ENCODE results near the gene ODAD4. TPM values are rescaled to one million over a fixed set of nuclear protein-coding genes. Genes with fewer than 3 reads are reported as not detected.

ODAD4 gene
- total RNA-seq, 1 experiment from 2014 or later = 0.15 TPM

DNA sequence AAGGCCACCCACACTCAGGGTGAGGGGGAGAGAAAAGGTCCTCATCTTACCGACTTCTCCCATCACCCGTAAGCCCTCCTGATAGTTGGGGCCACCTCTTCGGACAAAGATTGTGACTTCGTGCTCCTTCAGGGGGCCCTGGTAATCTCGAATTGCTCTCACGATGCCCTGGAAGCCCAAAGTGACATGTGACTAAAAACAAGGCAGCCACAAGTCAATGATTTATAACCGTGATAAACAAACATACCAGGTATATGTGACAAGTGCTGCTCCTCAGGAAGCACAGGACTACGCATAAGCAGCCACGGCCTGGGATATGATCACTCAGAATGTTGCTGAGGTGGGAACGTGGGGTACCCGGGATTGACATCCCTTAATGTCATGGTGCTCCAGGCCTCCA is 28.8 kb upstream of the ODAD4 start:
- H3F3A ChIP-seq (ENCODE audit: low read length, unreplicated experiment) = no peaks in the 10 kb centered on the region
- H3K4me1 ChIP-seq (ENCODE audit: insufficient read depth, low read length) = no peaks in the 10 kb centered on the region
- no peaks in the 10 kb centered on the region for H4K20me1 ChIP-seq (ENCODE audit: low read length)
- no peaks in the 10 kb centered on the region for H3K79me2 ChIP-seq (ENCODE audit: low read length)
- no peak overlapping the region for H3K4me3 ChIP-seq (ENCODE audit: low read length)
- H3K9ac ChIP-seq (ENCODE audit: low read length) = no peak overlapping the region
- no peak overlapping the region for H2AFZ ChIP-seq (ENCODE audit: low read length)
- BruUV-seq (replicated peaks) = no TSS peak
- CTCF ChIA-PET = no interaction called here
- no peak for TF ChIP-seq EZH2 (IDR thresholded peaks at IDR 0.05; ENCODE audit: low read length, unreplicated experiment)
- TF ChIP-seq, protein P1, sequence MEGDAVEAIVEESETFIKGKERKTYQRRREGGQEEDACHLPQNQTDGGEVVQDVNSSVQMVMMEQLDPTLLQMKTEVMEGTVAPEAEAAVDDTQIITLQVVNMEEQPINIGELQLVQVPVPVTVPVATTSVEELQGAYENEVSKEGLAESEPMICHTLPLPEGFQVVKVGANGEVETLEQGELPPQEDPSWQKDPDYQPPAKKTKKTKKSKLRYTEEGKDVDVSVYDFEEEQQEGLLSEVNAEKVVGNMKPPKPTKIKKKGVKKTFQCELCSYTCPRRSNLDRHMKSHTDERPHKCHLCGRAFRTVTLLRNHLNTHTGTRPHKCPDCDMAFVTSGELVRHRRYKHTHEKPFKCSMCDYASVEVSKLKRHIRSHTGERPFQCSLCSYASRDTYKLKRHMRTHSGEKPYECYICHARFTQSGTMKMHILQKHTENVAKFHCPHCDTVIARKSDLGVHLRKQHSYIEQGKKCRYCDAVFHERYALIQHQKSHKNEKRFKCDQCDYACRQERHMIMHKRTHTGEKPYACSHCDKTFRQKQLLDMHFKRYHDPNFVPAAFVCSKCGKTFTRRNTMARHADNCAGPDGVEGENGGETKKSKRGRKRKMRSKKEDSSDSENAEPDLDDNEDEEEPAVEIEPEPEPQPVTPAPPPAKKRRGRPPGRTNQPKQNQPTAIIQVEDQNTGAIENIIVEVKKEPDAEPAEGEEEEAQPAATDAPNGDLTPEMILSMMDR (conservative IDR thresholded peaks at IDR 0.05; ENCODE audit: low read depth, low read length) = no peak
- no peak for TF ChIP-seq EZH2phosphoT487 (IDR thresholded peaks at IDR 0.05; ENCODE audit: borderline replicate concordance, low read length)
- no peaks in the 10 kb centered on the region for H3K27me3 ChIP-seq (ENCODE audit: low read length)
- no peak overlapping the region for H3K4me2 ChIP-seq (ENCODE audit: low read length)
- POLR2A ChIA-PET (ENCODE audit: unreplicated experiment) = interaction anchor here (0.6 kb wide), 2 partner anchors 15 to 175 kb away, joined by 3 to 4 read pairs; no protein-coding TSS in a partner anchor
- intact Hi-C loops (cut with micrococcal nuclease) = no loop called here
- H3K27ac ChIP-seq (ENCODE audit: low read length) = no peak overlapping the region
- peaks cover 37% of the 10 kb centered on the region for H3K36me3 ChIP-seq (ENCODE audit: low read depth, low read length)
- H3K9me3 ChIP-seq (ENCODE audit: low read length) = no peaks in the 10 kb centered on the region
- ATAC-seq (no peak), DNase-seq (no peak)
- no peaks in the 10 kb centered on the region for H3K9me2 ChIP-seq (replicated peaks; ENCODE audit: low read length)

DNA sequence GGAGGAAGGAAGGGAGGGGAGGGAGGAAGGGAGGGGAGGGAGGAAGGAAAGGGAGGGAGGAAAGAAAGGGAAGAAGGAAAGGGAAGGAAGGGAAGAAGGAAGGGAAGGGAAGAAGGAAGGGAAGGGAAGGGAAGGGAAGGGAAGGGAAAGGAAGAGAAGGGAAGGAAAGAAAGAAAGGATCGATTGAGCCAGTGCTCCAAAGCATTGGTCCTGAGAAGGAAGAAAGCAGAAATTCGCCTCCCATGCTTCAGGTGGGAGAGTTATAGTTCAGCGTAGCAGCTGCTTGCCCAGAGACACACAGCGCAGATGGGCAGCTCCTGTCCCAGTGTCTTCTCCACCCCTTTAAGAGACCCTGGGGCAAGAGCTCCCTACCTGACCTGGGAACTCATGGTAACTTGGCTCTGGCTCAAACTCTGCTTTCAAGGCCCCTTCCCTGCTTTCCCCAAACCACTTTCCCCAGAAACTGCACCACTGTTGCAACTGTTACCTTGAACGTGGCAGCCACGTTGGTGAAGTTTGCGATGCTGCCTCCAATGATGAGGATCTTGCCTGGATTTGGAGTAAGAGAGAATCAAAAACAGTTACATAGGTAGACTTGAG is 26.1 kb upstream of the ODAD4 start:
- H3K4me2 ChIP-seq (ENCODE audit: low read length) = no peak overlapping the region
- H3K79me2 ChIP-seq (ENCODE audit: low read length) = no peaks in the 10 kb centered on the region
- no peak overlapping the region for H2AFZ ChIP-seq (ENCODE audit: low read length)
- H3K9me2 ChIP-seq (replicated peaks; ENCODE audit: low read length) = no peaks in the 10 kb centered on the region
- POLR2A ChIA-PET (ENCODE audit: unreplicated experiment) = no interaction called here
- H4K20me1 ChIP-seq (ENCODE audit: low read length) = no peaks in the 10 kb centered on the region
- H3K27me3 ChIP-seq (ENCODE audit: low read length) = no peaks in the 10 kb centered on the region
- CTCF ChIA-PET = no interaction called here
- H3K36me3 ChIP-seq (ENCODE audit: low read depth, low read length) = peaks cover 38% of the 10 kb centered on the region
- DNase-seq (no peak), ATAC-seq (no peak)
- BruUV-seq (replicated peaks) = no TSS peak
- intact Hi-C loops (cut with micrococcal nuclease) = no loop called here
- peaks cover 13% of the 10 kb centered on the region for H3K4me1 ChIP-seq (ENCODE audit: insufficient read depth, low read length)
- no peaks in the 10 kb centered on the region for H3F3A ChIP-seq (ENCODE audit: low read length, unreplicated experiment)
- H3K27ac ChIP-seq (ENCODE audit: low read length) = no peak overlapping the region
- H3K9me3 ChIP-seq (ENCODE audit: low read length) = no peaks in the 10 kb centered on the region
- no peak overlapping the region for H3K4me3 ChIP-seq (ENCODE audit: low read length)
- H3K9ac ChIP-seq (ENCODE audit: low read length) = no peak overlapping the region
- TF ChIP-seq EZH2phosphoT487 (IDR thresholded peaks at IDR 0.05; ENCODE audit: borderline replicate concordance, low read length) (no peak), EZH2 (IDR thresholded peaks at IDR 0.05; ENCODE audit: low read length, unreplicated experiment) (no peak)
- TF ChIP-seq, protein P1 (conservative IDR thresholded peaks at IDR 0.05; ENCODE audit: low read depth, low read length) = no peak

DNA sequence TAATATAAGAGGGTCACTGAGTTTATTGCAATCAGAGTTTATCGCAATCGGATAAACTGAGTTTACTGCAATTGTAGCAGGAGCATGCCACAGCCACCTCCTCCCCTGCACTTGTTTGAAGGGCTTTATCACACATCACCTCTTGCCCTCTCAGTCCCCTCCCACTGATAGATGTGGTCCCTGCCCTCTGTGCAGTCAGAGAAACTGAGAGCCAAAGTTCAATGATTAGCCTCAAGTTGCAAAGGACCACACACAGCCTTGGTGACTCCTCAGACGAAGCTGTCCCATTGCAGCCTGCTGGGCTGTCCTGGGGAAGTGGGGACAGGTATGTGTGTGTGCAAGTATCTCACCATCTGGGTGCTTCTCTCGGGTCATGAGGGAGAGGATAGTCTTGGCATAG is 25.2 kb upstream of the ODAD4 start:
- no peak overlapping the region for H3K4me3 ChIP-seq (ENCODE audit: low read length)
- intact Hi-C loops (cut with micrococcal nuclease) = no loop called here
- no peaks in the 10 kb centered on the region for H3K27me3 ChIP-seq (ENCODE audit: low read length)
- H3K36me3 ChIP-seq (ENCODE audit: low read depth, low read length) = peaks cover 43% of the 10 kb centered on the region
- TF ChIP-seq EZH2 (IDR thresholded peaks at IDR 0.05; ENCODE audit: low read length, unreplicated experiment) (no peak), EZH2phosphoT487 (IDR thresholded peaks at IDR 0.05; ENCODE audit: borderline replicate concordance, low read length) (no peak)
- TF ChIP-seq, protein P1 (conservative IDR thresholded peaks at IDR 0.05; ENCODE audit: low read depth, low read length) = no peak
- no peak overlapping the region for H3K9ac ChIP-seq (ENCODE audit: low read length)
- ChIA-PET CTCF (no interaction called here), POLR2A (ENCODE audit: unreplicated experiment) (no interaction called here)
- no peak for DNase-seq
- no peak overlapping the region for H3K27ac ChIP-seq (ENCODE audit: low read length)
- H3K9me3 ChIP-seq (ENCODE audit: low read length) = no peaks in the 10 kb centered on the region
- H3F3A ChIP-seq (ENCODE audit: low read length, unreplicated experiment) = no peaks in the 10 kb centered on the region
- no peaks in the 10 kb centered on the region for H4K20me1 ChIP-seq (ENCODE audit: low read length)
- no peak overlapping the region for H3K4me2 ChIP-seq (ENCODE audit: low read length)
- no peaks in the 10 kb centered on the region for H3K9me2 ChIP-seq (replicated peaks; ENCODE audit: low read length)
- peaks cover 18% of the 10 kb centered on the region for H3K4me1 ChIP-seq (ENCODE audit: insufficient read depth, low read length)
- ATAC-seq = no peak
- H2AFZ ChIP-seq (ENCODE audit: low read length) = no peak overlapping the region
- no TSS peak for BruUV-seq (replicated peaks)
- H3K79me2 ChIP-seq (ENCODE audit: low read length) = peaks cover 7% of the 10 kb centered on the region; the same call in 1 of the 2 replicates
